K562 (cell line): ENCODE results near the gene ZNF81. TPM values are rescaled to one million over a fixed set of nuclear protein-coding genes. Genes with fewer than 3 reads are reported as not detected.

Experiments used
- ATAC-seq: fragments of 200-7000 bp; cut with Tn5 transposase; 3 replicates; pipeline ENCODE4 v1.9.1; 2020; ENCODE audit warnings: moderate library complexity
- BruUV-seq: library from RNA; stranded (reverse); fragments of 400-500 nt; replicated peaks from 2 replicates; lab custom pipeline; 2021; lab: Mats Ljungman, UMichigan
- CTCF ChIA-PET: fragments of 300-600 bp; formaldehyde crosslinking; extraction: SDS; loops from one replicate; lab custom pipeline; 2021; ENCODE audit warnings: low intra/inter-chr PET ratio; lab: Yijun Ruan, JAX
- POLR2A ChIA-PET: fragments of 300-600, 350-650 bp; sonication (Branson Sonifier 250); formaldehyde crosslinking; extraction: SDS; loops from one replicate; lab custom pipeline; 2021; ENCODE audit warnings: antibody characterized with exemption, inconsistent platforms; lab: Yijun Ruan, JAX
- DNase-seq, 4 experiments: peaks; one replicate each; pipeline versions ENCODE4 v3.0.0 to v3.0.0-alpha.2; 2011 to 2018; ENCODE audit warnings: low spot score in 3 of 4, mixed read lengths in 3 of 4; ENCODE audit errors: extremely low read depth in 1 of 4
- FAIRE-seq: peaks from 2 replicates; lab custom pipeline; 2011; peaks lifted over from hg19 to GRCh38; lab: Jason Lieb, UNC
- H2AFZ ChIP-seq: 2 replicates; pipeline ENCODE4 v1.6.0; 2011; ENCODE audit warnings: low read depth, low read length, control low read depth, inconsistent platforms
- H3K27ac ChIP-seq: fragments of 200-600 bp; 3 replicates; pipeline ENCODE4 v1.8.0; 2011; ENCODE audit warnings: low read depth, mild to moderate bottlenecking, control low read depth, inconsistent platforms, low read length, moderate library complexity, mixed read lengths; ENCODE audit errors: extremely low read depth
- H3K27me3 ChIP-seq, 2 experiments: fragments of 300-600 bp in 1 of 2; 2 replicates in 1 of 2; 3 replicates in 1 of 2; pipeline versions ENCODE4 v1.6.0 to v1.8.0; 2011; ENCODE audit warnings: inconsistent platforms in 2 of 2, low read length in 2 of 2, mild to moderate bottlenecking in 1 of 2, mixed read lengths in 1 of 2, moderate library complexity in 1 of 2; ENCODE audit not compliant: control insufficient read depth in 2 of 2, insufficient read depth in 2 of 2
- H3K36me3 ChIP-seq: fragments of 300-600 bp; 3 replicates; pipeline ENCODE4 v1.8.0; 2011; ENCODE audit warnings: mild to moderate bottlenecking, low read length, inconsistent platforms; ENCODE audit not compliant: control insufficient read depth, insufficient read depth
- H3K4me1 ChIP-seq, 2 experiments: fragments of 200-600 bp in 1 of 2; replicated peaks in 1 of 2; 2 replicates in 1 of 2; 3 replicates in 1 of 2; pipeline versions ENCODE4 v1.5.1 to v1.8.0; 2011; ENCODE audit warnings: inconsistent platforms in 2 of 2, low read length in 2 of 2, mild to moderate bottlenecking in 1 of 2, mixed read lengths in 1 of 2, moderate library complexity in 1 of 2; ENCODE audit not compliant: control insufficient read depth in 2 of 2, insufficient read depth in 2 of 2
- H3K4me2 ChIP-seq: 2 replicates; pipeline ENCODE4 v1.6.1; 2011; ENCODE audit warnings: low read length, control low read depth, inconsistent platforms, mixed read lengths; ENCODE audit not compliant: insufficient read depth
- H3K4me3 ChIP-seq: fragments of 200-600 bp; sonication (generic), shearing (Covaris generic); 2 replicates; pipeline ENCODE4 v1.5.1; 2016; ENCODE audit warnings: control low read depth, inconsistent platforms
- H3K79me2 ChIP-seq: fragments of 200-600 bp; 3 replicates; pipeline ENCODE4 v1.8.0; 2011; ENCODE audit warnings: low read length, inconsistent platforms; ENCODE audit not compliant: control insufficient read depth, insufficient read depth
- H3K9ac ChIP-seq, 2 experiments: 2 replicates each; pipeline versions ENCODE4 v1.6.0 to v1.6.1; 2011; ENCODE audit warnings: low read depth in 2 of 2, low read length in 2 of 2, control low read depth in 1 of 2, inconsistent platforms in 1 of 2, mild to moderate bottlenecking in 1 of 2, mixed read lengths in 1 of 2; ENCODE audit not compliant: insufficient read depth in 1 of 2
- H3K9me1 ChIP-seq: one replicate; pipeline ENCODE4 v1.6.0; 2011; ENCODE audit warnings: inconsistent platforms, mild to moderate bottlenecking, low read length, moderate library complexity; ENCODE audit not compliant: control insufficient read depth, insufficient read depth
- H3K9me3 ChIP-seq: replicated peaks from 2 replicates; pipeline ENCODE4 v1.5.1; 2011; ENCODE audit warnings: low read depth, low read length, inconsistent platforms; ENCODE audit not compliant: control insufficient read depth, insufficient read depth
- H4K20me1 ChIP-seq: replicated peaks from 2 replicates; pipeline ENCODE4 v1.6.1; 2011; ENCODE audit warnings: low read length, inconsistent platforms, mixed read lengths; ENCODE audit not compliant: control insufficient read depth, insufficient read depth
- ATF3 ChIP-seq, 2 experiments: fragments of 450-650 bp in 1 of 2; sonication (generic) in 1 of 2; formaldehyde crosslinking in 1 of 2; IDR thresholded peaks in 1 of 2; conservative IDR thresholded peaks in 1 of 2; 2 replicates each; pipeline versions ENCODE4 v1.6.1 to v1.8.1; 2016 to 2023; ENCODE audit warnings: mild to moderate bottlenecking in 2 of 2, moderate library complexity in 2 of 2, inconsistent platforms in 1 of 2, missing genetic modification reagents in 1 of 2
- CXXC5 ChIP-seq: fragments of 250-450 bp; sonication (Bioruptor Pico); IDR thresholded peaks from 2 replicates; pipeline ENCODE4 v1.8.0; 2022; ENCODE audit warnings: inconsistent platforms, mild to moderate bottlenecking, moderate library complexity
- HMBOX1 ChIP-seq: sonication (generic); IDR thresholded peaks from 2 replicates; pipeline ENCODE4 v1.6.1; 2016
- MXD1 ChIP-seq: fragments of 250-450 bp; sonication (Bioruptor Pico); IDR thresholded peaks from 2 replicates; pipeline ENCODE4 v1.8.0; 2021; ENCODE audit warnings: borderline replicate concordance, mild to moderate bottlenecking, moderate library complexity; ENCODE audit not compliant: poor library complexity, severe bottlenecking
- ZNF584 ChIP-seq: fragments of 200-800 bp; sonication (Bioruptor generic); IDR thresholded peaks from 2 replicates; pipeline ENCODE4 v1.6.1; 2016; ENCODE audit warnings: low read depth, mild to moderate bottlenecking, missing genetic modification characterization, missing compliant biosample characterization
- WGBS: fragments of 100-300 bp; shearing (Covaris generic); methylation state at CpG from one replicate; pipeline ENCODE4 v1.1.6; 2016; ENCODE audit warnings: low coverage, mixed read lengths; ENCODE audit not compliant: insufficient coverage; ENCODE audit errors: missing lambda C conversion rate; 5-methylcytosine and 5-hydroxymethylcytosine counted together
- in situ Hi-C: fragments of 300-500 bp; cut with MboI; formaldehyde crosslinking; loops from 4 replicates; pipeline ENCODE4 v1.15.0; 2018; ENCODE audit warnings: inconsistent platforms, mixed read lengths
- intact Hi-C: fragments of 100-400 bp; cut with micrococcal nuclease; formaldehyde crosslinking; loops from 2 replicates; pipeline ENCODE4 v1.14.2; 2022
- polyA plus RNA-seq, 8 experiments: library from polyadenylated mRNA; depleted of rRNA in 4 of 8; stranded (reverse) in 5 of 8; unstranded in 3 of 8; fragments of >200 nt; fragmentation: Nextera tagmentation in 2 of 8; fragmentation: Illumina TruSeq in 1 of 8; extraction: Ambion mirVana in 2 of 8; extraction: Trizol in 1 of 8; gene quantifications; 2 replicates each; pipeline versions ENCODE4 v1.2.1 to v1.2.3, GENCODE V29; 2011 to 2014; ENCODE audit warnings: inconsistent platforms in 1 of 8, missing spikeins in 1 of 8
- total RNA-seq, 7 experiments: library from RNA; depleted of rRNA in 6 of 7; stranded (reverse); fragments of >200 nt in 6 of 7; fragmentation: Illumina TruSeq in 2 of 7; extraction: Trizol in 2 of 7; gene quantifications; 2 replicates each; pipeline versions ENCODE4 v1.2.1 to v1.2.3, GENCODE V29; 2011 to 2021; ENCODE audit warnings: low replicate concordance in 1 of 7

Gene ZNF81
- total and polyA plus RNA-seq, 9 of the 15 experiments (the other 6 are each of a cell fraction or from before 2014, with no cell fraction given), result 2.4 to 9.6 (median 4.9) TPM

- no TSS peak for BruUV-seq
- DNase-seq (no peak), FAIRE-seq (no peak), ATAC-seq (no peak)
- Histone ChIP-seq H3K36me3 (peaks cover 14% of the 10 kb centered on the region; the same call in 1 of the 3 replicates), H3K9me1 (no peaks in the 10 kb centered on the region), H3K9me3 (no peaks in the 10 kb centered on the region), H3K27me3 (no peaks in the 10 kb centered on the region), H3K79me2 (peaks cover 5% of the 10 kb centered on the region; the same call in 2 of the 3 replicates), H3K4me1 (no peaks in the 10 kb centered on the region; a peak in 1 of 5 replicates), H3K9ac (no peak overlapping the region), H3K27ac (no peak overlapping the region), H2AFZ (no peak overlapping the region), H4K20me1 (no peaks in the 10 kb centered on the region), H3K4me3 (no peak overlapping the region), H3K4me2 (no peak overlapping the region)
- 50% methylated on average over 1 of the region's 1 CpG for WGBS
- in situ Hi-C loops (no loop called here), intact Hi-C loops (no loop called here)
- CTCF ChIA-PET, result no interaction called here
- POLR2A ChIA-PET, result no interaction called here
- TF ChIP-seq HMBOX1 (no peak), ATF3 (IDR thresholded peaks at IDR 0.05) (0 out of 2 replicates have a peak, but pooled peaks have one; percentile 12), ATF3 (CRISPR knock-in tag; conservative IDR thresholded peaks at IDR 0.05) (no peak)
Measured at GRCh38 chrX:47843363-47843762, 6.7 kb downstream of the ZNF81 start.

GRCh38 chrX:47844117-47844516 is 7.4 kb downstream of the ZNF81 start:
- in situ Hi-C loops (no loop called here), intact Hi-C loops (no loop called here)
- Histone ChIP-seq H3K9me1 (no peaks in the 10 kb centered on the region), H3K36me3 (peaks cover 16% of the 10 kb centered on the region; the same call in 1 of the 3 replicates), H3K9me3 (no peaks in the 10 kb centered on the region), H3K4me2 (no peak overlapping the region), H4K20me1 (no peaks in the 10 kb centered on the region), H3K79me2 (peaks cover 4% of the 10 kb centered on the region; the same call in 1 of the 3 replicates), H3K4me3 (no peak overlapping the region), H3K27me3 (no peaks in the 10 kb centered on the region), H3K27ac (no peak overlapping the region), H2AFZ (no peak overlapping the region), H3K4me1 (no peaks in the 10 kb centered on the region), H3K9ac (no peak overlapping the region)
- no TSS peak for BruUV-seq
- WGBS, result 86% methylated on average over 1 of the region's 1 CpG
- DNase-seq, result no peak
- no peak for ATAC-seq
- ChIA-PET POLR2A (no interaction called here), CTCF (no interaction called here)
- no peak for FAIRE-seq
- TF ChIP-seq CXXC5 (no peak), ZNF584 (CRISPR knock-in tag) (no peak), MXD1 (no peak)
